Thoracic aorta (tissue), 2 donors: ENCODE measurements around the gene MTX3. TPM values are rescaled to one million over a fixed set of nuclear protein-coding genes. Genes with fewer than 3 reads are reported as not detected.

ENCODE experiments used
- ATAC-seq: fragments of 150-250 bp; one replicate; pipeline ENCODE4 v1.8.0; 2017; ENCODE audit warnings: low read depth; ENCODE audit not compliant: insufficient number of reproducible peaks, low FRiP score
- DNase-seq: peaks from one replicate; pipeline ENCODE4 v3.0.0-alpha.2; 2020; ENCODE audit warnings: low spot score
- H3K27ac ChIP-seq, 2 donors: fragments of 200-600 bp; sonication (generic); 1 replicate in 1 of 2; 2 replicates in 1 of 2; pipeline ENCODE4 v1.5.1; 2016; ENCODE audit warnings: mild to moderate bottlenecking in 2 of 2, moderate library complexity in 2 of 2
- H3K27me3 ChIP-seq: fragments of 200-600 bp; sonication (generic); replicated peaks from 2 replicates; pipeline ENCODE4 v1.6.0; 2016; ENCODE audit warnings: mild to moderate bottlenecking; ENCODE audit not compliant: insufficient read depth
- H3K36me3 ChIP-seq: fragments of 200-600 bp; sonication (generic); one replicate; pipeline ENCODE4 v1.5.1; 2016
- H3K4me1 ChIP-seq, 2 donors: fragments of 200-600 bp; sonication (generic); 1 replicate in 1 of 2; 2 replicates in 1 of 2; pipeline versions ENCODE4 v1.5.1 to v1.6.0; 2016; ENCODE audit warnings: low read depth in 2 of 2, mild to moderate bottlenecking in 1 of 2; ENCODE audit not compliant: control insufficient read depth in 1 of 2
- H3K4me3 ChIP-seq: fragments of 200-600 bp; sonication (generic); 2 replicates; pipeline ENCODE4 v1.5.1; 2016; ENCODE audit warnings: mild to moderate bottlenecking
- H3K9me3 ChIP-seq: fragments of 200-600 bp; sonication (generic); 2 replicates; pipeline ENCODE4 v1.5.1; 2016
- CTCF ChIP-seq: fragments of 200-600 bp; sonication (generic); IDR thresholded peaks from one replicate; pipeline ENCODE4 v1.5.1; 2019; ENCODE audit warnings: antibody characterized with exemption
- total RNA-seq, 2 donors: library from RNA; depleted of rRNA; stranded (reverse); fragments of >200 nt; gene quantifications; one replicate each; pipeline versions ENCODE4 v1.1.0 to v1.2.3, GENCODE V29; 2016

The MTX3 gene
- total RNA-seq, 2 donors from 2014 or later, result 12.3 to 16.7 TPM

GRCh38 chr5:79931409-79931808, 59.7 kb downstream of the MTX3 start:
- DNase-seq (no peak), ATAC-seq (no peak)
- H3K27ac ChIP-seq, result no peak overlapping the region
- no peaks in the 10 kb centered on the region for H3K4me1 ChIP-seq
- H3K9me3 ChIP-seq, result no peaks in the 10 kb centered on the region
- H3K4me3 ChIP-seq, result no peak overlapping the region
- no peak for TF ChIP-seq CTCF
- no peaks in the 10 kb centered on the region for H3K27me3 ChIP-seq
- no peaks in the 10 kb centered on the region for H3K36me3 ChIP-seq

GRCh38 chr5:79929095-79929494, 62.0 kb downstream of the MTX3 start:
- no peak for DNase-seq
- Histone ChIP-seq H3K27ac (no peak overlapping the region), H3K9me3 (no peaks in the 10 kb centered on the region), H3K4me1 (no peaks in the 10 kb centered on the region), H3K27me3 (no peaks in the 10 kb centered on the region), H3K36me3 (no peaks in the 10 kb centered on the region), H3K4me3 (no peak overlapping the region)
- no peak for TF ChIP-seq CTCF
- ATAC-seq, result no peak

Other genes starting within 250 kb of the MTX3 start
- gene THBS4, start 44.1 kb upstream of the MTX3 start, total RNA-seq, result 10 to 100 TPM in 1 of 2 donors, 1 to 10 TPM in 1; 7.2 to 13.5 TPM